ENCODE data around the gene TAF11L14.
"Not testable (repeated sequence)": the region's sequence is repeated elsewhere in the genome, so short reads cannot be mapped to it uniquely, and the experiment has no call there.

The TAF11L14 gene

DNA sequence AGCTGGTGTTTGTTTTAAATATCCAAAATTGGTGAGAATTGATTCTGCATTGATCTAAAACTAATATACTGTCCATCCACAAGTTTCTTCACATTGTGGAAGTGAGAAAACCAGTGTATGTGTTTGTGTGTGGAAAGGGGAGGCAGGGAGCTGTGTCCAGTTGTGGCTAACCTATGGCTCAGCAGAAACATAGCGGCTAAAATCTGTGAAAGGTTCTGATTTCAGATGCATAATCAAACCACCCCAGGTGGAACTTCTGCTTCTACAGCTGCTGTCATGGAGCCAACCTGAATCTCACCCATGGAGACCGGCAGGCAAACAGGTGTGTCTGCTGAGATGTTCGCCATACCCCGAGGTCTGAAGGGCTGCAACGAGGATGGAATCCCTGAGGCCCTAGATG, at the start of gene TAF11L14:
TSS of gene TAF11L14 (plus strand) at position 301 of the 400 bp plus-strand sequence.
- no peak for DNase-seq (ENCODE audit: low read depth in 3 of 3, low spot score in 1 of 3)

DNA sequence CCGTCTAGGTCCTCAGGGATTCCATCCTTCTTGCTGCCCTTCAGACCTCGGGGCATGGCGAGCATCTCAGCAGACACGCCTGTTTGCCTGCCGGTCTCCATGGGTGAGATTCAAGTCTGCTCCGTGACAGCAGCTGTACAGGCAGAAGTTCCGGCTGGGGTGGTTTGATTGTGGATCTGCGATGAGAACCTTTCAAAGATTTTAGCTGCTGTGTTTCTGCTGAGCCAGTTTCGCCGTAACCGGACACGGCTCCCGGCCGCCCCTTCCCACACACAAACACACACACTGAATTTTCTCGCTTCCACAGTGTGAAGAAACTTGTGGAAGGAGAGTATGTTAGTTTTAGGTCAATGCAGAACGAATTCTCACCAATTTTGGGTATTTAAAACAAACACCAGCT, 48.6 kb upstream of the TAF11L14 start, which contains the start of gene TAF11L7:
TSS of gene TAF11L7 (minus strand) at position 101 of the 400 bp plus-strand sequence.
- DNase-seq (ENCODE audit: low read depth in 3 of 3, low spot score in 1 of 3), result not testable (repeated sequence)

DNA sequence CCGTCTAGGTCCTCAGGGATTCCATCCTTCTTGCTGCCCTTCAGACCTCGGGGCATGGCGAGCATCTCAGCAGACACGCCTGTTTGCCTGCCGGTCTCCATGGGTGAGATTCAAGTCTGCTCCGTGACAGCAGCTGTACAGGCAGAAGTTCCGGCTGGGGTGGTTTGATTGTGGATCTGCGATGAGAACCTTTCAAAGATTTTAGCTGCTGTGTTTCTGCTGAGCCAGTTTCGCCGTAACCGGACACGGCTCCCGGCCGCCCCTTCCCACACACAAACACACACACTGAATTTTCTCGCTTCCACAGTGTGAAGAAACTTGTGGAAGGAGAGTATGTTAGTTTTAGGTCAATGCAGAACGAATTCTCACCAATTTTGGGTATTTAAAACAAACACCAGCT, 43.4 kb upstream of the TAF11L14 start, which contains the start of gene TAF11L8:
TSS of gene TAF11L8 (minus strand) at position 101 of the 400 bp plus-strand sequence.
- DNase-seq (ENCODE audit: low read depth in 3 of 3, low spot score in 1 of 3), result not testable (repeated sequence)

DNA sequence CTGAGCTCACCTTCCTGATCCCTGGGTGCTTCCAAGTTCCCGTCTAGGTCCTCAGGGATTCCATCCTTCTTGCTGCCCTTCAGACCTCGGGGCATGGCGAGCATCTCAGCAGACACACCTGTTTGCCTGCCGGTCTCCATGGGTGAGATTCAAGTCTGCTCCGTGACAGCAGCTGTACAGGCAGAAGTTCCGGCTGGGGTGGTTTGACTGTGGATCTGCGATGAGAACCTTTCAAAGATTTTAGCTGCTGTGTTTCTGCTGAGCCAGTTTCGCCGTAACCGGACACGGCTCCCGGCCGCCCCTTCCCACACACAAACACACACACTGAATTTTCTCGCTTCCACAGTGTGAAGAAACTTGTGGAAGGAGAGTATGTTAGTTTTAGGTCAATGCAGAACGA, 40.0 kb upstream of the TAF11L14 start, which contains the start of gene TAF11L9:
TSS of gene TAF11L9 (minus strand) at position 140 of the 400 bp plus-strand sequence.
- not testable (repeated sequence) for DNase-seq (ENCODE audit: low read depth in 3 of 3, low spot score in 1 of 3)

DNA sequence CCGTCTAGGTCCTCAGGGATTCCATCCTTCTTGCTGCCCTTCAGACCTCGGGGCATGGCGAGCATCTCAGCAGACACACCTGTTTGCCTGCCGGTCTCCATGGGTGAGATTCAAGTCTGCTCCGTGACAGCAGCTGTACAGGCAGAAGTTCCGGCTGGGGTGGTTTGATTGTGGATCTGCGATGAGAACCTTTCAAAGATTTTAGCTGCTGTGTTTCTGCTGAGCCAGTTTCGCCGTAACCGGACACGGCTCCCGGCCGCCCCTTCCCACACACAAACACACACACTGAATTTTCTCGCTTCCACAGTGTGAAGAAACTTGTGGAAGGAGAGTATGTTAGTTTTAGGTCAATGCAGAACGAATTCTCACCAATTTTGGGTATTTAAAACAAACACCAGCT, 36.5 kb upstream of the TAF11L14 start, which contains the start of gene TAF11L10:
TSS of gene TAF11L10 (minus strand) at position 101 of the 400 bp plus-strand sequence.
- not testable (repeated sequence) for DNase-seq (ENCODE audit: low read depth in 3 of 3, low spot score in 1 of 3)

DNA sequence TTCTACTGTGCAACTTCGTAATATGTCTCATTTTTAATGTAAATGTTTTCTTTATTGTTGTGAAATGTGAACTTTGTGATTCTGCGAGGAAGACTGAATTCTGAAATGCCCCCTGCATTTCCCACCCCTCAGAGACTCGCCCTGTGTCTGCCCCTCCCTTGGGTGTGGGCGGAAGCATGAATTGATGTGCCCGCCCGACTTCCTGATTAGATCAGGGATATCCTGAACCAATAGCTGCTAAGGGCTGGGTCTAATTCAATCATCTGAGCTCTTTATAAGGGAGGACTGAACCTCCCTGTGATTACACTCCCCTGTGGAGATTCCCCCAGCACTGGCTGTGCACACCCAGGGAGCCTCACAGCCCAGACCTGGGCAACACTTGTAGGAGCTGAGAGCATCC, 30.4 kb upstream of the TAF11L14 start, which contains the start of gene TAF11L11:
TSS of gene TAF11L11 (plus strand) at position 304 of the 400 bp plus-strand sequence.
- not testable (repeated sequence) for DNase-seq (ENCODE audit: low read depth in 3 of 3, low spot score in 1 of 3)

DNA sequence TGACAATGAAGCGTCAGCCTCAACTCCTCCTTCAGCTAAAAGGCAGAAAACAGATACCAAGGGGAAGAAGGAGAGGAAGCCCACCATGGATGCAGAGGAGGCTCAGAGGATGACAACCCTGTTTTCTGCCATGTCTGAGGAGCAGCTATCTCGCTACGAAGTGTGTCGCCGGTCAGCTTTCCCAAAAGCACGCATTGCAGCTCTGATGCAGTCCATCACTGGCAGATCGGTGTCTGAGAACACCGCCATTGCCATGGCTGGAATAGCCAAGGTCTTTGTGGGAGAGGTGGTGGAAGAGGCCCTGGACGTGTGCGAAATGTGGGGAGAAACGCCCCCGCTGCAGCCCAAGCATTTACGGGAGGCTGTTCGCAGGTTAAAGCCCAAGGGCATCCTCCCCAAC, 29.3 kb upstream of the TAF11L14 start:
- DNase-seq (ENCODE audit: low read depth in 3 of 3, low spot score in 1 of 3), result no peak

DNA sequence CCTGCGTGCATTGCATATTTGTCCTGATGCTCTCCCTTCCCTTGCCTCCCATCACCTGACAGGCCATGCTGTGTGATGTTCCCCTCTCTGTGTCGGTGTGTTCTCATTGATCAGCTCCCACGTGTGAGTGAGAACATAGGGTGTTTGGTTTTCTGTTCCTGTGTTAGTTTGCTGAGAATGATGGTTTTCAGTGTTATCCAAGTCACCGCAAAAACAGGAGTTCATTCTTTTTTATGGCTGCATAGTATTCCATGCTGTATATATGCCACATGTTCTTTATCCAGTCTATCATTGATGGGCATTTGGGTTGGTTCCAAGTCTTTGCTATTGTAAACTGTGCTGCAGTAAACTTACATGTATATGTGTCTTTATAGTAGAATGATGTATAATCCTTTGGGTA, 26.8 kb upstream of the TAF11L14 start:
- DNase-seq (ENCODE audit: low read depth in 3 of 3, low spot score in 1 of 3), result not testable (repeated sequence)

DNA sequence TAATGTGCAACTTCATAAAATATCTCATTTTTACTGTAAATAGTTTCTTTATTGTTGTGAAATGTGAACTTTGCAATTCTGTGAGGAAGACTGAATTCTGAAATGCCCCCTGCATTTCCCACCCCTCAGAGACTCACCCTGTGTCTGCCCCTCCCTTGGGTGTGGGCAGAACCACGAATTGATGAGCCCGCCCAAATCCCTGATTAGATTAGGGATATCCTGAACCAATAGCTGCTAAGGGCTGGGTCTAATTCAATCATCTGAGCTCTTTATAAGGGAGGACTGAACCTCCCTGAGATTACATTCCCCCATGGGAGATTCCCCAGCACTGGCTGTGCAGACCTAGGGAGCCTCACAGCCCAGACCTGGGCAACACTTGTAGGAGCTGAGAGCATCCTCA, 24.2 kb upstream of the TAF11L14 start, which contains the start of gene TAF11L12:
TSS of gene TAF11L12 (plus strand) at position 301 of the 400 bp plus-strand sequence.
- DNase-seq (ENCODE audit: low read depth in 3 of 3, low spot score in 1 of 3), result not testable (repeated sequence)

DNA sequence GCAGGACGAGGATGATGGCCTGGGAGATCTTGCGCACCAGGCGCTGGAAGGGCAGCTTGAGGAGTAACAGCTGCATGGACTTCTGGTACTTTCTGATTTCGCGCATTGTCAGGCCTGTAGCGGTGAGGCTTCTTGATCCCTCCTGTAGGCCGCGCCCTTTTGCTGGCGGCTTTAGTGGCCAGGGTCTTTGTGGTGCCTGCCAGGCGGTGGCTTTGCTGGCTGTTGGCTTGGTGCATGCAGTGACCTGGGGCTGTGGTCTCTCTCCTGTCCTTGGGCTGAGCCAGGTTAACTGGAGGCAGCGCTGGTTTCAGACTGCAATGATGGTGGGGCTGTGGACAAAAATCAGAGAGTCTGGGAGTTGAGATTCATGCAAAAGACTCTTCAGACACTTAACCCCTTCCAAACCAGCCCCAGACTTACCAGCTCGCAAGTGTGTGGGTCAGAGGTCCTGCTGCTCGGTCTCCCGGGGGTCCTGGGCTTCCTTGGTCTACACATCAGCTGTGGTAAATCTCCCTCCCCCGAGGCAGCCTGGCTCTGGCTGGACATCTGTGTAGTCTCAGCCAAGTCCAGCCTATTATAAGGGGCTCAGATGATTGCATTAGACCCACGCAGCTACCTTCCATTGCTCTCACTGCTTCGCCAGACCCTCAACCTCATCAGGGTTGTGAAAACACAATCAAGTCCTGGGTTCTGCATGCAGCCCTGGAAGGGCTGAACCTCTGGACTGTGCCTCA, 19.2 kb upstream of the TAF11L14 start:
- DNase-seq (ENCODE audit: low read depth in 3 of 3, low spot score in 1 of 3), result no peak

DNA sequence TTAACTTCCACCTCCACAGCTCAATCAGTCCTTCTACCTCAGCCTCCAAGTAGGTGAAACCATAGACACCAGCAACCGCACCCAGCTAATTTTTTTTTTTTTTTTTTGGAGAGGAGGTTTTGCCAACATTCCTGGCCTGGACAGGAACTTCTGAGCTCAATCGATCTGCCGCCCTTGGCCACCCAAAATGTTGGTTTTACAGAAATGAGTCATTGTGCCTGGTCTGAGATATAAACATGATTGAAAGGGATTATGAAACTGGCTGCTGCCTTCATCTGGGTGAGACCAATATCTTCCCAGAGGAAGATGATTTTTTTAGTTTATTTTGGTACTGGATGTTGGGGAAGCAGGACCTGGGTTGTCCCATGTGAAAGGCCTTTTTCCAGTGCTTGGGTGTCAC, 14.9 kb upstream of the TAF11L14 start:
- DNase-seq (ENCODE audit: low read depth in 3 of 3, low spot score in 1 of 3), result no peak

DNA sequence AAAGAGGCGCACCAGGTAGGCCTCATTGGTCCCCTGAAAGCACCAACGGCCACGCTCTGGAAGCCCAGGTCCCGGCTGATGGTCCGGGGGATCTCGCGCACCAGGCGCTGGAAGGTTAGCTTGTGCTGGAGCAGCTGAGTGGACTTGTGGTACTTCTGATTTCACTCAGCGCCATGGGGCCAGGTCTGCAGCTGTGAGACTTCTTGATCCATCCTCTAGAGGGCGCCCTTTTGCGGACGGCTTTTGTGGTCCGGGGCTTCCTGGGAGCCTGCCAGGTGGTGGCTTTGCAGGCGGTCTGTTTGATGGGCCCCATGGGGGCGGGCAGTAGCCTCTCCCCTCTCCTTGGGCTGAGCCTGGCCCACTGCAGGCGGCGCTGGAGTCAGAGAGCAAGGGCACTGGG, 13.6 kb upstream of the TAF11L14 start:
- no peak for DNase-seq (ENCODE audit: low read depth in 3 of 3, low spot score in 1 of 3)

DNA sequence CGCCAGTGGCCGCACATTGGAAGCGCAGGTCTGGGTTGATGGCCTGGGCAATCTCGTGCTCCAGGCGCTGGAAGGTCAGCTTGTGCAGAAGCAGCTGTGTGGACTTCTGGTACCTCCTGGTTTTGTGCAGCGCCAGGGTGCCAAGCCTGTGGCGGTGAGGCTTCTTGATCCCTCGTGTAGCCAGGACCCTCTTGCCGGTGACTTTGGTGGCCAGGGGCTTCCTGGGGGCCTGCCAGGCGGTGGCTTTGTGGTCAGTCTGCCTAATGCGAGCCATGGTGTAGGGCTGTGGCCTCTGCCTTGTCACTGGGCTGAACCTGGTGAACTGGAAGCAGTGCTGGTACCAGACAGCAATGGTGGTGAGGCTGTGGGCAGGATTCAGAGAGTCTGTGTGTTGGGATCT, 8.6 kb upstream of the TAF11L14 start:
- no peak for DNase-seq (ENCODE audit: low read depth in 3 of 3, low spot score in 1 of 3)

DNA sequence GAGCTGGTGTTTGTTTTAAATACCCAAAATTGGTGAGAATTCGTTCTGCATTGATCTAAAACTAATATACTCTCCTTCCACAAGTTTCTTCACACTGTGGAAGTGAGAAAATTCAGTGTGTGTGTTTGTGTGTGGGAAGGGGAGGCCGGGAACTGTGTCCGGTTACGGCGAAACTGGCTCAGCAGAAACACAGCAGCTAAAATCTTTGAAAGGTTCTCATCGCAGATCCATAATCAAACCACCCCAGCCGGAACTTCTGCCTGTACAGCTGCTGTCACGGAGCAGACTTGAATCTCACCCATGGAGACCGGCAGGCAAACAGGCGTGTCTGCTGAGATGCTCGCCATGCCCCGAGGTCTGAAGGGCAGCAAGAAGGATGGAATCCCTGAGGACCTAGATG, 2.5 kb upstream of the TAF11L14 start, which contains the start of gene TAF11L13:
TSS of gene TAF11L13 (plus strand) at position 301 of the 400 bp plus-strand sequence.
- not testable (repeated sequence) for DNase-seq (ENCODE audit: low read depth in 3 of 3, low spot score in 1 of 3)

DNA sequence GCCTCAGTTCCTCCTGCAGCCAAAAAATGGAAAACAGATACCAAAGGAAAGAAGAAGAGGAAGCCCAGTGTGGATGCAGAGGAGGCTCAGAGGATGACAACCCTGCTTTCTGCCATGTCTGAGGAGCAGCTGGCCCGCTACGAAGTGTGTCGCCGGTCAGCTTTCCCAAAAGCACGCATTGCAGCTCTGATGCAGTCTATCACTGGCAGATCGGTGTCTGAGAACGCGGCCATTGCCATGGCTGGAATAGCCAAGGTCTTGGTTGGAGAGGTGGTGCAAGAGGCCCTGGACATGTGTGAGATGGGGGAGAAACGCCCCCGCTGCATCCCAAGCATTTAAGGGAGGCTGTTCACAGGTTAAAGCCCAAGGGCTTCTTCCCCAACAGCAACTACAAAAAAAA, 15.0 kb downstream of the TAF11L14 start:
- DNase-seq (ENCODE audit: low read depth in 3 of 3, low spot score in 1 of 3), result not testable (repeated sequence)

DNA sequence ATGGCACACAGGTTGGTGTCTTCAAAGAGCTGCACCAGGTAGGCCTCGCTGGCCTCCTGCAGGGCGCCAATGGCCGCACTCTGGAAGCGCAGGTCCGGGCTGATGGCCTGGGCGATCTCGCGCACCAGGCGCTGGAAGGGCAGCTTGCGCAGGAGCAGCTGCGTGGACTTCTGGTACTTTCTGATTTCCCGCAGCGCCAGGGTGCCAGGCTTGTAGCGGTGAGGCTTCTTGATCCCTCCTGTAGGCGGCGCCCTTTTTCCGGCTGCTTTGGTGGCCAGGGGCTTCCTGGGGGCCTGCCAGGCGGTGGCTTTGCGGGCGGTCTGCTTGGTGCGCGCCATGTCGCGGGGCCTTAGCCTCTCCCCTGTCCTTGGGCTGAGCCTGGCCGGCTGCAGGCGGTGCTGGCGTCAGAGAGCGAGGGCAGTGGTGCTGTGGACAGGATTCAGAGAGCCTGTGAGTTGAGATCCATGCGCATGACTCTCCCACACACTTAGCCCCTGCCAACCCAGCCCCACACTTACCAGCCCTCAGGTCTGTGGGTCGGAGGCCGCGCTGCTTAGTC, 21.0 kb downstream of the TAF11L14 start:
- DNase-seq (ENCODE audit: low read depth in 3 of 3, low spot score in 1 of 3), result not testable (repeated sequence)

DNA sequence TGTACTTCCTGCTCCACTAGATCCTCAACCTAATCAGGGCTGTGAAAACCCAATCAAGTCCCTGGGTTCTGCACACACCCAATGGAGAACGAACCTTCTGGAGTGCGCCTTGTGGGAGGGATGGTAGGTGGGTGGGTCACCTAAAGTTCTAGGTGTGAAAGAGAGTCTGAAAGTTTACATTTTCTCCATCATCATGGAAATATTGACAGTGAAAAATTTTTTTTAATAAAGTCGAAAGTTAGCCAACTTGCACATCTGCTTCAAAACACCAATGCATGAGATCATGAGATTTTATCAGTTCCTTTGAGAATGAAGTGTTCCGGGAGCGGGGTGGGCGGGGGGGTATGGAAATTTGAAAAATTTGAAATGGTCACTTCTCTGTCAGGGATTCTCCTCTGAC, 21.7 kb downstream of the TAF11L14 start:
- no peak for DNase-seq (ENCODE audit: low read depth in 3 of 3, low spot score in 1 of 3)

DNA sequence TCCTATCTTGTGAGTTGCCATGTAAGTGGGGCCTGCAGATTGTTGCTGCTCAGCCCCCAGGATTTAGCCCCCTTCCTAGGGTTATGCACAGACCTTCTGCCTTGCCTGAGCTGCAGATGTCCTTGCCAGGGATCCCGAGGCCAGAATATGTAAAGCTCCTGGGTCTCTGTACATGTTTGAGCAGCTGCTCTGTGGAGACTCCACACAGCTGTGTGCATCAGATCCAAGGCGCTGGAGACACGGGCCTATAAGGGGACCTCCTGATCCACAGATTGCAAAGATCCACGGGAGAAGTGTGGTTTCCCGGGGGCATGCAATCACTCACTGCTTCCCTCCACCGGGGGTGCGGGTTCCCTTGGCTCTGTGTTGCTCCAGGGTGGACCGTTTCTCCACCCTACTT, 28.9 kb downstream of the TAF11L14 start:
- no peak for DNase-seq (ENCODE audit: low read depth in 3 of 3, low spot score in 1 of 3)

DNA sequence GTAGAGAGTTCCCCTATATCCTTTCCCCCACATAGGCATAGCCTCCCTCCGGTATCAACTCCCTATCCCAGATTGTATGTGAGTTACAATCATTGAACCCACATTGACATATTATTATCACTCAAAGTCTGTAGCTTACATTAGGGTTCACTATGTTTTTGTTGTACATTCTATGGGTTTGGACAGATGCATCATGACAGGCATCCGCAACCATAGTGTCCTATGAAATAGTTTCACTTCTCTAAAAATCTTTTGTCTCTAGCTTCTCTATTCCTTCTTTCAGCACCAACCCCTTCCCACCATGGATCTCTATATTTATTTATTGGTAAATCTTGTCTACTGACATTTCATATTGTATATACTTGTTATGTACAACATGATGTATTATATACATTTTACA, 31.6 kb downstream of the TAF11L14 start:
- no peak for DNase-seq (ENCODE audit: low read depth in 3 of 3, low spot score in 1 of 3)

DNA sequence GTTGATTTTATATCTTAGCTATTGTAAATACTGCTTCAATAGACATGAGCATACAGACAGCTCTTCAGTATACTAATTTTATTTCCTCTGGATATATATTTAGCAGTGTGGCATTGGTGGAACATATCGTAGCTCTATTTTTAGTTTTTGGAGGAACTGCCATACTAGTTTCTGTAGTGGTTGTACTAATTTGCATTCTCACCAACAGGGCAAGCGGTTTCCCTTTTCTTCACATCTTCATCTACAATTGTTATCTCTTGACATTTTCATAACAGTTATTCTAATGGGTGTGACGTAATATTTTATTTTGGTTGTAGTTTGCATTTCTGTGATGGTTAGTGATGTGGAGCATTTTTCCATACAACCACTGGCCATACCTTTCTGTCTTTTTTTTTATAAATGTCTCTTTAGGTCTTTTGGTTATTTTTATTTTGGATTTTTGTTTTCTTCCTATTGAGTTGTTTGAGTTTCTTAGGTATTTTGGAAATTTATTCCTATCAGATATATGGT, 32.5 kb downstream of the TAF11L14 start:
- no peak for DNase-seq (ENCODE audit: low read depth in 3 of 3, low spot score in 1 of 3)

DNA sequence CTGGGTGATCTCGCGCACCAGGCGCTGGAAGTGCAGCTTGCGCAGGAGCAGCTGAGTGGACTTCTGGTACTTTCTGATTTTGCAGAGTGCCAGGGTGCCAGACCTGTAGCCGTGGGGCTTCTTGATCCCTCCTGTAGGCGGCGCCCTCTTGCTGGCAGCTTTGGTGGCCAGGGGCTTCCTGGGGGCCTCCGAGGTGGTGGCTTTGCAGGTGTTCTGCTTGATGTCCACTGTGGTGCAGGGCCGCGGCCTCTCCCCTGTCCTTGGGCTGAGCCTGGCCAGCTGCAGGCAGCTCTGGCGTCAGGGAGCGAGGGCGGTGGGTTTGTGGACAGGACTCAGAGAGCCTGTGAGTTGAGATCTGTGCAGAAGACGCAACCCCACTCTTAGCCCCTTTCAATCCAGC, 36.1 kb downstream of the TAF11L14 start:
- DNase-seq (ENCODE audit: low read depth in 3 of 3, low spot score in 1 of 3), result no peak

All from stimulated activated CD4-positive, alpha-beta T cell treated with anti-CD3 and anti-CD28 coated beads, TNF-alpha, amount 100 ng/mL, for 1 hour (primary cell).